ENCODE results near the gene ZNF362.

ZNF362 gene

DNA sequence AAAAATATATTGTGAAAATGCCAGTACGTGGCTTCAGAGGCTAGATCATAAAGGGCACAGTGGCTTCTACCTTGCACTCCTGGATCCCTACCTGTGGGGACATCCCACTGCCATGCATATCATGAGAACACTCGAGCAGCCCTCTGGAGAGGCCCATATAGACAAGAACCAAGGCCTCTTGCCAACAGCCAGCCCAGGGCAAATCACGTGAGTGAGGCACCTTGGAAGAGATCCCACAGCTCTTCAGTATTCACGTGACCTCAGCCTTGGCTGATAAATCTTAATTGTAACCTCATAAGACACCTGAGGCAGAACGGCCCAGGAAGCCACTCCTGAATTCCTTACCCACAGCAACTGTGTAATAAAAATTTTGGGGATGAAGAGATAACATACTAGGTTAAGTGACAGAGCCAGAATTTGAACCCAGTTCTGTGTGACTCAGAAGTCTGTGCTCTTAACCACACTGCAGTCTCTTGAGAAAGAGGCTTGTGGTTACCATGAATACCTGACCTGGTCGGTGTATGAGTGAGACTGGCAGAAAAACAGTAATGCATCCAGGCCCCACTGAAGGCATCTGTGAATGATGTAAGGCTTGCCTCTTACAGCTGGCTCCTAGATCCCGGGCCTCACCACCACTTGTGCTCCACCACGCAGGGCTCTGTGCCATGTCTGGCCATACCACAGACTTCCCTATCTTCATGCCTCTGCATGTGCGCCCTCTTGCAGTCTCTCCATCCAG is 71.5 kb downstream of the ZNF362 start:
- DNase-seq (ENCODE audit: low read depth), result peak; percentile 100

DNA sequence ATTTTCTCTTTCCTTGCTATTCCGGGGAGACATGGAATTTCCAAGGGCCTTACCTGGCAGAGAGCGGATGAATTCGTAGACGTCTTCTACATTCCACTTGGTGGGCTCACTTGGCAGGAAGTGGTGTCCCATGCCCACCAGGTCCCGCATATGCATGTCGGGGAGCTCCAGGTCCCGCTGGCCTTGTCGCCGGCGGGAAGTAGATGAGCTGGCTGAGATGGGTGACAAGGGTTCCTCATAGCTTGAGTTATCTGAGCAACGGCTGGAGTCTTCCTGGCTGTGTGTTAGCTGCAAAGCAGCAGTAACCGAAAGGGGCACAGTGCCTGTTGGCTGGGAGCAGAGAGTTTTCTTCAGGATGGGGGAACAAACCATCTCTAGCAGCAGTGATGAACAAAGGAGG is 72.5 kb downstream of the ZNF362 start:
- DNase-seq (ENCODE audit: low read depth), result peak; percentile 12

- DNase-seq (ENCODE audit: low read depth), result no peak
Measured at GRCh38 chr1:33329600-33330305, 73.5 kb downstream of the ZNF362 start.

- no peak for DNase-seq (ENCODE audit: low read depth)
Measured at GRCh38 chr1:33330361-33330890, 74.1 kb downstream of the ZNF362 start.

- DNase-seq (ENCODE audit: low read depth), result no peak
Measured at GRCh38 chr1:33330906-33331305, 74.6 kb downstream of the ZNF362 start.

GRCh38 chr1:33331444-33332356 is 75.4 kb downstream of the ZNF362 start:
- peak; percentile 43 for DNase-seq (ENCODE audit: low read depth)

DNA sequence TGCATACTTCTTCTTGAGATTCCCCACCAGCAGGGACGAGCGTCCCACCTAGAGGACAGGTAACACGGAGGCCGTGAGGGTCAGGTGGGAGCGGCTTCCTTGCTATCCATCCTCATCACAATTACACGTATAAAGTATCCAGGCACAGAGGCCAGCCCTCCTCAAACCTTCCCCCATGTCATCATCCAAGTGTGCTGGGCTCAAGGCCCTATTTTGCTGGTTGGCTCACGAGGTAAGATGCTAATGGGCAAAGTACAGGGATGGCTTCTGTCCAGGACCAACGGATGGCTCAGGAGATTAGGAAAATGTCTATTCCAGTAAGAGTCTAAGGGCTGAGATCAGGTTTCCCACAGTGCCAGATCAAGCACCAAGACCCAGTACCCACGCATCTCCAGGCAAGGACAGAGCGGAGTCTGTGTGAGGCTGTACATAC is 76.1 kb downstream of the ZNF362 start:
- peak; percentile 86 for DNase-seq (ENCODE audit: low read depth)

DNA sequence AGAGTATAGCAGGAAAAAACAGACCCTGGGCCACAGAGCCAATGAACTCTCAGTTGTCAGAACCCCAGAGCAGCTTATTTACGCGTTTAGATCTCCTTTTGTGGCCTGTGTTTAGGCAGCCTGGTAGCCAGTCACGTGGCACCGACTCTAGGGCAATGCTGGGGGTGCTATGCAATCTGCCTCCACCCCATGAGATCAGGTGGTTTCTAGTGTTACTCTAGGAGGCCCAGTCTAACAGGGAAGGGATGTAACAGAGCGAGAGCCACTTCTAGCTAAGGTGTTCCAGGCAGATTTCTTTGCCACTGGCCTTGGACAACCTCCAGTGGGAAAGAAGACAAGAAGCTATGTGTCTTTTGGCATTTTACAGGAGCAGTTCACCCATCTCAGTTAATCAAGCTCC is 76.6 kb downstream of the ZNF362 start:
- DNase-seq (ENCODE audit: low read depth), result peak; percentile 30

- DNase-seq (ENCODE audit: low read depth), result peak; percentile 94
Measured at GRCh38 chr1:33334081-33334552, 77.8 kb downstream of the ZNF362 start.

GRCh38 chr1:33335020-33335419 is 78.7 kb downstream of the ZNF362 start:
- DNase-seq (ENCODE audit: low read depth), result peak; percentile 38

DNA sequence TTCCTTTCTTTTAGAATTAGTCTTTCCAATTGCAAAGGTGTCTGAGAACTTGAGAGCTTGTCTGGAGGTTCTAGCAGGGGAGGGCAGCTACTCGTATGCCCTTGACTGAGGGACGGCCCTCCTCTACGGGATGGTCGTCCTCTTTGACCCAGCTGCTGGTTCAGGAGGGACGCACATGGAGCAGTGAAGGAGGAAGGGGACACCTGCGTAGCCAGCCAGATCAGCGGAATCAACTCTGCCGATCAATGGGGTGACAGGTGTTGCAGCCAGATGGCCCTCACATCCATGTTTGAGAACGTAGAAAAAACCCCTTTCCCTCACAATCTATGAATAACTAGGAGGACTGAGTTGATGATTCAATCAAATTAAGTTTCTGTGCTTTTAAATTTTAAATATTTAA is 80.3 kb downstream of the ZNF362 start:
- DNase-seq (ENCODE audit: low read depth), result no peak

DNA sequence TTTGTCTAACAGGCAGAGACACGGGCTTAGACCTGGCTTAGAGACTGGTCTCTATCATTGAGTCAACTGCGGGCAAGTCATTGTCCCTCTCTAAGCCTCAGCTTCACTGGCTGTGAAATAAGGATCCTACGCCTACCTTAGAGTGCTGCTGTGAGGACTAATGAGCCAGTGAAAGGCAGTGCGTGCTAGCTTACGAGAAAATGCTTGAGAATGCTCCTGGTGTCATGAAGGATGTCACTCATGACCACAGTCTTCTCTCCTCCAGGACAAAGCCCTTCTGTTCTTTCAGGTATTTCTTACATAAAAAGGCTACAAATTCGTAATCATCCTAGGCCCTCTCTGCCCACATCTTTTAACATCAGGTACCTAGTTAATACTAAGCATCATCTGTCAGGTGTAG is 81.1 kb downstream of the ZNF362 start:
- DNase-seq (ENCODE audit: low read depth), result peak; percentile 11

DNA sequence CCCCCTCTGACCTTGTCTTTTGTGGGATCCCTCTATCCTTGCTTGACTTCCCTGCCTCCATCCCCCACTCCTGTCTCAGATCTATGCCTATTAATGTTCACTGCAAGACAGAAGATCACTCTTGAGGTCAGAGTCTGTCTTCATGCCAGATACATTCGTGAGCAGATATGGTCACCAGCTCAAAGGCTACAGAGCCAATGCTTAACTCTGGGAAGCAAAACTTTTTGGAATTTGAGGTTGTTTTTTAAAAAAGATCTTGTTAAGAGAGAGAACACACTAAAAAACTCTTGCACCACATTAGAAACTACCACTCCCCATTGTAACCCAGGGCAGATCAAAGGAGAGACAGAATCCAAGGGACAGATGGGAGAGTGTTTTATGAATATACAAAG is 81.8 kb downstream of the ZNF362 start:
- peak; percentile 82 for DNase-seq (ENCODE audit: low read depth)

GRCh38 chr1:33338440-33339211 is 82.3 kb downstream of the ZNF362 start:
- DNase-seq (ENCODE audit: low read depth), result peak; percentile 99

DNA sequence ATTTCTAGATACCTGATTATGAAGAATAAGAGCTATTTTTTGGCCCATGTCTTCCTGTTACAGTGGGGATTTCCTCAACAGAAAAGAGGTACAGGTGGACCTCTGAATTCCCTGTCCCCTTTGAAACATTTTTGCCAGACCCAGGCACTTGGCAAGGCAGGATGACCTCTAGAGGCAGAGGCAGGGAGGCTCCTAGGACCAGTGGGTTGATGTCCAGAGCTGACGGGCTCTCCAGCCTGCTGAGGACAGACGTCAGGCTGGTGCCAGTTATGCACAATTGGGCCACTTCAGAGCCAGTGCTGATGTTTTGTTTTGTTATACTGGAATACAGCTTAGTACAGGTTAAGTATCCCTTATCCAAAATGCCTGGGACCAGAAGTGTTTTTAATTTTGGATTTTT is 83.1 kb downstream of the ZNF362 start:
- peak; percentile 53 for DNase-seq (ENCODE audit: low read depth)

DNA sequence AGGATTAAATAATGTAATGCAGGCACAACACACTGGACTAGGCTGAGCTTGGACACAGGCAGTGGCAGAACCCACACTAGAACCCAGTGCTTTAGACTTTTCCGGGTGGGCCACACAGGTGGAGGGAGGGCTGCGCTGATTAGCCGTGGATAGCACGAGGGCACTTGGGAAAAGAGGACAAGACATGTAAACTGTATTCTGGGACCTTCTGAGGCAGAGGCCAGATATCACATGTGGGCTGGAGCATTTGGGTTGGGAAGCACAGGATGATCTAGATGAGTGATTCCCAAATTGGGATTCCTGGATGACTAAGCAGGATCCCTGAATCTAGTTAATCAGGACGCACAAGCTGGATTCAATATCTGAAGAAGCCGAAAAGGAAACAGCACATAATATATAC is 84.9 kb downstream of the ZNF362 start:
- peak; percentile 15 for DNase-seq (ENCODE audit: low read depth)

GRCh38 chr1:33342041-33342723 is 85.9 kb downstream of the ZNF362 start:
- peak; percentile 99 for DNase-seq (ENCODE audit: low read depth)

DNA sequence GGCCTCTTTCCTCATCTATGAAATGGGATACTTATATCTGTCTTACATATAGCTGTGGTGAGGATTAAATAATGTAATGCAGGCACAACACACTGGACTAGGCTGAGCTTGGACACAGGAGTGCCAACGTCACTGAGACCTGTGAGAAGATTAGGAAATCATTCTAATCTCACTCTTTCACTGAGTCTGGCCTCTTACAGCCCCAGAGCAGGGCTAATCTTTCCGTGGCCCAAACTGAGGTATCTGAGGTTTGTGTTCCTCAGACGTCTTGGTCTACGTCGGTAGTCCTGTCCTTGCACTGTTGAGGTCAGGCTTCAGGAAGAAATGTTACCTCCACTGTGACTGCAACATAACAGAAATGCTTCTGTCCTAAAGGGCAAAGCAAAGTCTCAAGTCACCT is 87.2 kb downstream of the ZNF362 start:
- DNase-seq (ENCODE audit: low read depth), result peak; percentile 89

DNA sequence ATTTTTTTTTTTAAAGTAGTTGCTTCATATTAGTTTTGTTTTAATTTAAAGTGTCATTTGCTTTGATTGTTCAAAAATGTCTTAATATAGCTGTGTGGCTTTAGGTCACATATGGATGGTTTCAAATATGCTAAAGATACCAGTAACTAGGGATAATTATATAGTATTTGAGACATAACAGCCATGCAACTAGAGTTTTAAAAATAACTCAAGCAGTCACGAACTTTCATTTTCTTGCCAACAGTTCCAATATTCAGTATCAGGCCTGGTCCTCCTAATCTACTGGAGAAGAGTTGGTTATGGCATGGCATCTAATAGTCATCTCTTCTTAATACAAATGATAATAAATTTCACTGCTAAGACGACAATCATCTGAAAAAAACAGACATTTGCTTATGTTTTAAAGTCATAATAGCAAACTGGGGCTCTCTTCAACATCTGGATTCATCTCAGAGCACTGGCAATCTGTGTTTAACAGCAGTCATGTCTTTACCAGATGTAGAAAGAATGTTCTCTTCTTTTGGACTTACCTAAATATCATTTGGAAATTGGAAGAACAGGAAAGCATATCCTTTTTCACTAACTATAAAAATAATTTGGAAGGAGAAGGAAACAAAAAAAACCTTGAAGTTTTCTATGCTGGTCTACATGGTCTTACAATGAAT is 88.7 kb downstream of the ZNF362 start:
- DNase-seq (ENCODE audit: low read depth), result peak; percentile 15

- no peak for DNase-seq (ENCODE audit: low read depth)
Measured at GRCh38 chr1:33346533-33346926, 90.2 kb downstream of the ZNF362 start.

All from iris pigment epithelial cell (primary cell).